HepG2 (cell line): ENCODE results near the gene IGSF8. TPM values are rescaled to one million over a fixed set of nuclear protein-coding genes. Genes with fewer than 3 reads are reported as not detected.

ENCODE experiments used
- ATF2 ChIP-seq: sonication (generic); formaldehyde crosslinking; IDR thresholded peaks from 2 replicates; pipeline ENCODE4 v1.4.0; 2020; ENCODE audit warnings: missing genetic modification reagents
- CAMTA2 ChIP-seq: sonication (generic); formaldehyde crosslinking; IDR thresholded peaks from 2 replicates; pipeline ENCODE4 v1.4.0; 2020; ENCODE audit warnings: mild to moderate bottlenecking, missing genetic modification reagents, borderline replicate concordance
- FOSL1 ChIP-seq: sonication (generic); formaldehyde crosslinking; IDR thresholded peaks from 2 replicates; pipeline ENCODE4 v1.9.0; 2021; ENCODE audit warnings: missing genetic modification reagents, borderline replicate concordance
- FOXP1 ChIP-seq, 2 experiments: fragments of 450-650 bp in 1 of 2; IDR thresholded peaks; 2 replicates each; pipeline ENCODE4 v1.6.1; 2017 to 2018; ENCODE audit warnings: antibody characterized with exemption in 1 of 2
- KDM1A ChIP-seq: IDR thresholded peaks from 2 replicates; pipeline ENCODE4 v1.6.1; 2016; ENCODE audit warnings: missing compliant biosample characterization
- KDM3A ChIP-seq: IDR thresholded peaks from 2 replicates; pipeline ENCODE4 v1.6.1; 2018; ENCODE audit warnings: low read depth, missing compliant biosample characterization
- MTA3 ChIP-seq: sonication (generic); formaldehyde crosslinking; IDR thresholded peaks from 2 replicates; pipeline ENCODE4 v1.4.0; 2020; ENCODE audit warnings: missing genetic modification reagents
- RAD51 ChIP-seq: fragments of 450-650 bp; IDR thresholded peaks from 2 replicates; pipeline ENCODE4 v1.6.1; 2016; ENCODE audit warnings: borderline replicate concordance
- SMARCE1 ChIP-seq: fragments of 450-650 bp; IDR thresholded peaks from 2 replicates; pipeline ENCODE4 v1.6.1; 2017; ENCODE audit warnings: borderline replicate concordance
- TCF7L2 ChIP-seq: IDR thresholded peaks from 2 replicates; pipeline ENCODE4 v1.6.1; 2011; ENCODE audit warnings: mild to moderate bottlenecking, low read depth, low read length, moderate library complexity
- XBP1 ChIP-seq: sonication (generic); formaldehyde crosslinking; IDR thresholded peaks from 2 replicates; pipeline ENCODE4 v1.5.0; 2020; ENCODE audit warnings: missing genetic modification reagents
- ZFX ChIP-seq: sonication (generic); formaldehyde crosslinking; IDR thresholded peaks from 2 replicates; pipeline ENCODE4 v1.4.0; 2020; ENCODE audit warnings: mild to moderate bottlenecking, low read depth, missing genetic modification reagents, moderate library complexity
- ZNF24 ChIP-seq: fragments of 450-650 bp; IDR thresholded peaks from 2 replicates; pipeline ENCODE4 v1.6.1; 2017; ENCODE audit warnings: antibody characterized with exemption, mild to moderate bottlenecking
- ZNF556 ChIP-seq: sonication (generic); formaldehyde crosslinking; IDR thresholded peaks from 2 replicates; pipeline ENCODE4 v1.4.0; 2020; ENCODE audit warnings: mild to moderate bottlenecking, missing genetic modification reagents, borderline replicate concordance
- ZNF577 ChIP-seq: sonication (generic); formaldehyde crosslinking; IDR thresholded peaks from 2 replicates; pipeline ENCODE4 v1.4.0; 2020; ENCODE audit warnings: mild to moderate bottlenecking, low read depth, missing genetic modification reagents, borderline replicate concordance
- ZNF841 ChIP-seq: sonication (generic); formaldehyde crosslinking; IDR thresholded peaks from 2 replicates; pipeline ENCODE4 v1.8.1; 2023; ENCODE audit warnings: missing genetic modification reagents, borderline replicate concordance
- polyA plus RNA-seq, 8 experiments: library from polyadenylated mRNA; depleted of rRNA in 3 of 8; stranded (reverse) in 7 of 8; unstranded in 1 of 8; fragments of >200 nt; fragmentation: Illumina TruSeq in 4 of 8; extraction: Trizol in 4 of 8; gene quantifications; 2 replicates each; pipeline versions ENCODE4 v1.2.1 to v1.2.3, GENCODE V29; 2011 to 2016; ENCODE audit warnings: low read depth in 4 of 8, missing spikeins in 1 of 8, mixed read lengths in 1 of 8; ENCODE audit not compliant: insufficient read depth in 1 of 8
- total RNA-seq, 5 experiments: library from RNA; depleted of rRNA; stranded (reverse); fragments of >200 nt; fragmentation: Illumina TruSeq; extraction: Trizol; gene quantifications; 2 replicates each; pipeline ENCODE4 v1.2.3, GENCODE V29; 2016; ENCODE audit warnings: low read depth in 1 of 5
- TF ChIP-seq, protein P1 (sequence below): sonication (generic); formaldehyde crosslinking; IDR thresholded peaks from 2 replicates; pipeline ENCODE4 v1.8.1; 2023; ENCODE audit warnings: mild to moderate bottlenecking, missing genetic modification reagents, borderline replicate concordance
- TF ChIP-seq, protein P2 (sequence below): sonication (generic); formaldehyde crosslinking; IDR thresholded peaks from 2 replicates; pipeline ENCODE4 v1.8.0; 2022; ENCODE audit warnings: missing genetic modification reagents, low read depth, mild to moderate bottlenecking, borderline replicate concordance
- TF ChIP-seq, protein P3 (sequence below): sonication (generic); formaldehyde crosslinking; IDR thresholded peaks from 2 replicates; pipeline ENCODE4 v1.4.0; 2020; ENCODE audit warnings: missing genetic modification reagents
- TF ChIP-seq, protein P4 (sequence below): sonication (generic); formaldehyde crosslinking; IDR thresholded peaks from 2 replicates; pipeline ENCODE4 v1.5.0; 2020; ENCODE audit warnings: mild to moderate bottlenecking, missing genetic modification reagents, moderate library complexity
- TF ChIP-seq, protein P5 (sequence below): IDR thresholded peaks from 2 replicates; pipeline ENCODE4 v1.6.1; 2016; ENCODE audit warnings: missing compliant biosample characterization, missing genetic modification reagents, borderline replicate concordance

The IGSF8 gene
- total and polyA plus RNA-seq, 2 of the 13 experiments (the other 11 are each of a cell fraction or from before 2014, with no cell fraction given), result 24.0 to 41.0 TPM

DNA sequence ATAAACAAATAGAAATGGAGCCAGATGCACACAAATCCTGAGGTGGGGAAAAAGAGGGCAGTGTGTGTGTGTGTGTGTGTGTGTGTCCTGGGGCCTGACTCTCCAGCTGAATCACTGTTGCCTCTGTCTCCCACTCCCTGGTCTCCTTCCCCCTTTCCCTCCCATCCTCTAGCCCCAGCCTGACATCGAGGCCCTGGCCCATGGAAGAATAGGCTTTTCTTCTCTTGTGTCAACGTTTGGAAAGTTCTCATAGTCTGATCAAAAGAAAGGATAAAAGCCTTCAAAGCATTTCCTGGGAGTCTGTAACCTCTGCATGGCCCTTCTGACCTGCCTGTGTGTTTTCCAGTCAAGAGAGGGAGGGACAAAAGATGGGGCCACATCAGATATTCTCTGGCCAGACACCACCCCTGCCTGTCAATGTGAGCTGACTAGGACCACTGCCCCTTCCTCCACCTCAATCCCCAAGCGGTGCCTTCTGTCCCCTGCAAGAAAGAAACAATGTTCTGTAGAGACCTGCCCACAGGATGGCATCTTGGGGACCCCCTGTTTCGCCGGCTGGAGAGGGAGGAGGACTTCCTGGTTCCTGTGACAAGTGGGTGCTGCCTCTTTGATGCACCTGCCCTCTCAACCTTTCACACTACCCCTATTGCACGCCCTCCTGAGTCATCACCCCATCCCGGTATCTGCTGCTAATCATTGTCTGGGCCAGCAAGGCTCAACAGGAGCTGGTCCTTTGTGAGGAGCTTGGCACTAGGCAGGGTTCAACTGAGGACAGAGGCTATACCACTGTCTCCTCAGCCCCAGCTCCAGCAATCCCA is 44.7 kb downstream of the IGSF8 start (continued):
- no peak for TF ChIP-seq ZNF577
- TF ChIP-seq ZNF24, result peak; percentile 76
- TF ChIP-seq, protein P1, sequence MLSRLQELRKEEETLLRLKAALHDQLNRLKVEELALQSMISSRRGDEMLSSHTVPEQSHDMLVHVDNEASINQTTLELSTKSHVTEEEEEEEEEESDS, result no peak
- TF ChIP-seq, protein P2, sequence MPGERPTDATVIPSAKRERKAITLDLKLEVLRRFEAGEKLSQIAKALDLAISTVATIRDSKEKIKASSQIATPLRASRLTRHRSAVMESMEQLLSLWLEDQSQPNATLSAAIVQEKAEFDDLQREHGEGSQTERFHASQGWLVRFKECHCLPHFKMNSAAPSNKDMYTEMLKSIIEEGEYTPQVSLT (CRISPR knock-in tag), result no peak
- TF ChIP-seq, protein P3, sequence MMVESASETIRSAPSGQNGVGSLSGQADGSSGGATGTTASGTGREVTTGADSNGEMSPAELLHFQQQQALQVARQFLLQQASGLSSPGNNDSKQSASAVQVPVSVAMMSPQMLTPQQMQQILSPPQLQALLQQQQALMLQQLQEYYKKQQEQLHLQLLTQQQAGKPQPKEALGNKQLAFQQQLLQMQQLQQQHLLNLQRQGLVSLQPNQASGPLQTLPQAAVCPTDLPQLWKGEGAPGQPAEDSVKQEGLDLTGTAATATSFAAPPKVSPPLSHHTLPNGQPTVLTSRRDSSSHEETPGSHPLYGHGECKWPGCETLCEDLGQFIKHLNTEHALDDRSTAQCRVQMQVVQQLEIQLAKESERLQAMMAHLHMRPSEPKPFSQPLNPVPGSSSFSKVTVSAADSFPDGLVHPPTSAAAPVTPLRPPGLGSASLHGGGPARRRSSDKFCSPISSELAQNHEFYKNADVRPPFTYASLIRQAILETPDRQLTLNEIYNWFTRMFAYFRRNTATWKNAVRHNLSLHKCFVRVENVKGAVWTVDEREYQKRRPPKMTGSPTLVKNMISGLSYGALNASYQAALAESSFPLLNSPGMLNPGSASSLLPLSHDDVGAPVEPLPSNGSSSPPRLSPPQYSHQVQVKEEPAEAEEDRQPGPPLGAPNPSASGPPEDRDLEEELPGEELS (CRISPR knock-in tag), result peak; percentile 85
- TF ChIP-seq ATF2, result 0 out of 2 replicates have a peak, but pooled peaks have one; percentile 24
- TF ChIP-seq, protein P4, sequence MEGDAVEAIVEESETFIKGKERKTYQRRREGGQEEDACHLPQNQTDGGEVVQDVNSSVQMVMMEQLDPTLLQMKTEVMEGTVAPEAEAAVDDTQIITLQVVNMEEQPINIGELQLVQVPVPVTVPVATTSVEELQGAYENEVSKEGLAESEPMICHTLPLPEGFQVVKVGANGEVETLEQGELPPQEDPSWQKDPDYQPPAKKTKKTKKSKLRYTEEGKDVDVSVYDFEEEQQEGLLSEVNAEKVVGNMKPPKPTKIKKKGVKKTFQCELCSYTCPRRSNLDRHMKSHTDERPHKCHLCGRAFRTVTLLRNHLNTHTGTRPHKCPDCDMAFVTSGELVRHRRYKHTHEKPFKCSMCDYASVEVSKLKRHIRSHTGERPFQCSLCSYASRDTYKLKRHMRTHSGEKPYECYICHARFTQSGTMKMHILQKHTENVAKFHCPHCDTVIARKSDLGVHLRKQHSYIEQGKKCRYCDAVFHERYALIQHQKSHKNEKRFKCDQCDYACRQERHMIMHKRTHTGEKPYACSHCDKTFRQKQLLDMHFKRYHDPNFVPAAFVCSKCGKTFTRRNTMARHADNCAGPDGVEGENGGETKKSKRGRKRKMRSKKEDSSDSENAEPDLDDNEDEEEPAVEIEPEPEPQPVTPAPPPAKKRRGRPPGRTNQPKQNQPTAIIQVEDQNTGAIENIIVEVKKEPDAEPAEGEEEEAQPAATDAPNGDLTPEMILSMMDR (CRISPR knock-in tag), result 0 out of 2 replicates have a peak, but pooled peaks have one; percentile 4
- TF ChIP-seq TCF7L2, result peak; percentile 90
- no peak for TF ChIP-seq MTA3 (CRISPR knock-in tag)
- TF ChIP-seq CAMTA2 (CRISPR knock-in tag), result no peak
- TF ChIP-seq ZNF841 (CRISPR knock-in tag), result no peak
- TF ChIP-seq ZFX, result peak; percentile 62
- peak; percentile 77; the same call in 1 of the 2 replicates for TF ChIP-seq FOSL1 (CRISPR knock-in tag)
- no peak for TF ChIP-seq KDM3A (CRISPR knock-in tag)
- no peak for TF ChIP-seq RAD51
- TF ChIP-seq SMARCE1, result no peak
- TF ChIP-seq KDM1A (CRISPR knock-in tag), result peak; percentile 69
- TF ChIP-seq XBP1 (CRISPR knock-in tag), result no peak
- TF ChIP-seq, protein P5, sequence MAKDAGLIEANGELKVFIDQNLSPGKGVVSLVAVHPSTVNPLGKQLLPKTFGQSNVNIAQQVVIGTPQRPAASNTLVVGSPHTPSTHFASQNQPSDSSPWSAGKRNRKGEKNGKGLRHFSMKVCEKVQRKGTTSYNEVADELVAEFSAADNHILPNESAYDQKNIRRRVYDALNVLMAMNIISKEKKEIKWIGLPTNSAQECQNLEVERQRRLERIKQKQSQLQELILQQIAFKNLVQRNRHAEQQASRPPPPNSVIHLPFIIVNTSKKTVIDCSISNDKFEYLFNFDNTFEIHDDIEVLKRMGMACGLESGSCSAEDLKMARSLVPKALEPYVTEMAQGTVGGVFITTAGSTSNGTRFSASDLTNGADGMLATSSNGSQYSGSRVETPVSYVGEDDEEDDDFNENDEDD, result peak; percentile 39; the same call in 1 of the 2 replicates
- no peak for TF ChIP-seq FOXP1 (IDR thresholded peaks at IDR 0.05)
- peak; percentile 55; the same call in 1 of the 2 replicates for TF ChIP-seq FOXP1 (CRISPR knock-in tag; IDR thresholded peaks at IDR 0.05)
- 0 out of 2 replicates have a peak, but pooled peaks have one; percentile 31 for TF ChIP-seq ZNF556
